ENCODE results near the gene IER5L.

The IER5L gene

DNA sequence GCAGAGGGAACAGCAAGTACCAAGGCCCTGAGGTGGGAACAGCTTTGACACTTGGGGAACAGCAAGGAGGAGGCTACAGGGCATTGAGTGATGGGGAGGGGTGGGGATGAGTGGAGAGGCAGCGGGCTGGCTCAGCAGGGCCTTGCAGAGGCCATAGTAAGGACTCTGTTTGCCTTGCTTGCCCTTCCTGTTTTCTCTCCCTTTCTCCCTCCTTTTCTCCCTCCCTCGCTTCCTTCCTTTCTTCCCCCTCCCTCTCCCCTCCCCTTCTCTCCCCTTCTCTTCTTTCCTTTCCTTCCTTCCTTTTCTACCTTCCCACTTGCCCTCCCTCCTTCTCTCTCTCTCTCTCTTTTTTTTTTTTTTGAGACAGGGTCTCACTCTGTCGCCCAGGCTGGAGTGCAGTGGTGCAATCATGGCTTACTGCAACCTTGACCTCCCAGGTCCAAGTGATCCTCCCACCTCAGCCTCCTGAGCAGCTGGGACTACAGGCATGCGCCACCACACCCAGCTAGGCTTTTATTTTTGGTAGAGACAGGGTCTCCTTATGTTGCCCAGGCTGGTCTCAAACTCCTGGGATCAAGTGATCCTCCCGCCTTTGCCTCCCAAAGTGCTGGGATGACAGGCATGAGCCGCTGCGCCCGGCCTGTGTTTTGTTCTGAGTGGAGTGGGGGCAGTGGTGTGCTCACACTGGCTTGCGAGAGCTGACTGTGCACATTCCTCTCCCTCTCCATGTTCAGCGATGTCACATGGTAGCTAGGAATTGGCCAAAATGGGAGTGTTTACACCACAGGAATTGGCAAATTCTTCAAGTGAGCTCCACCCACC is 17.1 kb downstream of the IER5L start:
- DNase-seq (ENCODE audit: low read depth) = no peak

- DNase-seq (ENCODE audit: low read depth) = no peak
These were observed 21.9 kb downstream of the IER5L start for GRCh38 chr9:129156163-129156562.

- no peak for DNase-seq (ENCODE audit: low read depth)
These were observed 23.1 kb downstream of the IER5L start for GRCh38 chr9:129154866-129155477.

GRCh38 chr9:129151469-129151868 is 26.6 kb downstream of the IER5L start:
- DNase-seq (ENCODE audit: low read depth) = no peak

GRCh38 chr9:129150672-129151211 is 27.3 kb downstream of the IER5L start:
- no peak for DNase-seq (ENCODE audit: low read depth)

DNA sequence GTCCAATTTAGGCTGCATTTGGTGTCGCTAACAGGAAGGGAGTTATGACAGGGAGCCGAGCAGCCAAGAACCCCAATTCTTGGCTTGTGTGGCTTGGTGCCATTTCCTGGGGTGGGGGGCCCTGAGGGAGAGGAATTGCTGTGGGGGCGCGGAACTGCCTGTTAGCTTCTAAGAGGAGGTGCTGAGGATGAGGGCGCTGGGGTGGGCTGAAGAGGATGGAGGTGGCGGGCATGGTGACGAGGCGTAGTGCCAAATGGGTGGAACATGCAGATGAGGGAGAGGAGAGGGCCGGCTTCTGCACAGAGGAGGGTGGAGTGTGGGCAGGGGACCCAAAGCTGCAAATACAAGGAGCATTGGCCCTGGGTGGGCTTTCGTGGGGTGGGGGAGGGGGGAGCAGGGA is 27.9 kb downstream of the IER5L start:
- DNase-seq (ENCODE audit: low read depth) = no peak

DNA sequence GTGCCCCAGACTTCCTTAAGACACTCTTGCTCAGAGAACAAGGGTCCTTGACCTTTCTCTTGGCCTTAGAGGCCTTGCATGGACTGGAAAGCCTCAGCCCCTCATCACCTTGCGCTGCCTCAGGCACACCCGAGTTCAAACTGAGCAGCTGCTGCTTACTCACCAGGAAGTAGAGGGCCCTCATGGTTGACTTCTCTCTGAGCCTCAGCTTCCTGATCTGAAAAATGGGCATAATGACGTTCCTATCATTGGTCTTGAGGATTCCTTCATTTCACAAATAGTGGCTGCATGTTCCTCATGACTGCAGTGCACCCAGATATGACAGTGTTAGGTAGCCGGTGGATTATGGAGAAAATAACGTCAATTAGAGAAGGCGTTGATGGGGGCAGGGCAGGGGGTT is 28.6 kb downstream of the IER5L start:
- no peak for DNase-seq (ENCODE audit: low read depth)

DNA sequence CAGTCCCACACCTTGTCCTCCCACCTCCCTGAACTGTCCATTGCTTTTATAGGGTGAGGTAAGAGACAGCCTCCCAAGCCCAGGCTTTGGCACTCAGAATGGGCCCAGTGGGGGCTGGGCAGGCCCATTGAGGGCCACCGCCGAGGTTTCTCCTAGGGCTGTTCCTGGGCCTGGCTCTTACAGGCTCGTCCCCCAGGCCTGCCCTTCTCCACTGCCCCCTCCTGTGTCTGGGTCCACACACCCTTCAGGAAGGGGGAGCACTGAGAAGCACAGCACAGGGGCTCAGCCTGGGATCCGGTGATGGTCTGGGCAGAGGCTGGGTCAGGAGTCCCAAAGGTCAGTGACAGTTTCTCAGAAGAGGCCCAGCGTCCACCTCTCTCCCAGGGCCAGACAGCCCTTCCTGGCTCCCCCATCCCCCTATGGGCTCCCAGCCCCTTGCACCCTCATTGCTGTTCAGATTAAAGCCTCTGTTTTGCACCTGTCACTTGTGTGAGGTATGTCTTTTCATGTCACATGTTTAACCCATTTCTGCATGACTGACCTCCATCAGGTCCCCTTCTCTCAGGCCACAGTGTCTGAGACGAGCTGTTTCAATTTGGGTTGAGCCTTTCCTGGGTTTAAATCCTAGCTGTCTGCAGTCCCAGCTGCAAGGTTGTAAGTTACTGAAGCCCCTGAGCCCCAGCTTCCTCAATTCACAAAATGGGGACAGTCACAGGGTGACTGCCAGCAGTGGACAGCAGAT is 29.4 kb downstream of the IER5L start:
- no peak for DNase-seq (ENCODE audit: low read depth)

- no peak for DNase-seq (ENCODE audit: low read depth)
These were observed 31.6 kb downstream of the IER5L start for GRCh38 chr9:129146441-129146941.

- no peak for DNase-seq (ENCODE audit: low read depth)
These were observed 32.2 kb downstream of the IER5L start for GRCh38 chr9:129145841-129146292.

DNA sequence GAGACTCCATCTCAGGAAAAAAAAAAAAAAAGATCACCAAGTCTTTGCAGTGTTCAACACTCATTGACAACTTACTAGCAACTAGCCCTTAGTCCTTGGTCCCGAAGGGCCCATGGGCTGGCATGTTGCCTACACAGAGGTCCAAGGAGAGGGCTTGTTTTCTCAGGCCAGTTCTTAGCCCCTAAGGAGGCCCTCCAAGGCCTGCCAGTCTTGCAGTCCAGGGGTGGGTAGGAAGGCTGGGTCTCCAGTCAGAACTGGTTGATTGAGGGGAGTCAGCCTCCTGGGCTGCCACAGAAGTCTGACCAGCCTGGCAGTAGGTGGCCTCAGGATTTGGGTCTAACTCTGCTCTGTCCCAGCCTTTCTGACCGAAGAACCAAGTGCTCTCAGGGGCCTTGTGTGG is 32.7 kb downstream of the IER5L start:
- no peak for DNase-seq (ENCODE audit: low read depth)

DNA sequence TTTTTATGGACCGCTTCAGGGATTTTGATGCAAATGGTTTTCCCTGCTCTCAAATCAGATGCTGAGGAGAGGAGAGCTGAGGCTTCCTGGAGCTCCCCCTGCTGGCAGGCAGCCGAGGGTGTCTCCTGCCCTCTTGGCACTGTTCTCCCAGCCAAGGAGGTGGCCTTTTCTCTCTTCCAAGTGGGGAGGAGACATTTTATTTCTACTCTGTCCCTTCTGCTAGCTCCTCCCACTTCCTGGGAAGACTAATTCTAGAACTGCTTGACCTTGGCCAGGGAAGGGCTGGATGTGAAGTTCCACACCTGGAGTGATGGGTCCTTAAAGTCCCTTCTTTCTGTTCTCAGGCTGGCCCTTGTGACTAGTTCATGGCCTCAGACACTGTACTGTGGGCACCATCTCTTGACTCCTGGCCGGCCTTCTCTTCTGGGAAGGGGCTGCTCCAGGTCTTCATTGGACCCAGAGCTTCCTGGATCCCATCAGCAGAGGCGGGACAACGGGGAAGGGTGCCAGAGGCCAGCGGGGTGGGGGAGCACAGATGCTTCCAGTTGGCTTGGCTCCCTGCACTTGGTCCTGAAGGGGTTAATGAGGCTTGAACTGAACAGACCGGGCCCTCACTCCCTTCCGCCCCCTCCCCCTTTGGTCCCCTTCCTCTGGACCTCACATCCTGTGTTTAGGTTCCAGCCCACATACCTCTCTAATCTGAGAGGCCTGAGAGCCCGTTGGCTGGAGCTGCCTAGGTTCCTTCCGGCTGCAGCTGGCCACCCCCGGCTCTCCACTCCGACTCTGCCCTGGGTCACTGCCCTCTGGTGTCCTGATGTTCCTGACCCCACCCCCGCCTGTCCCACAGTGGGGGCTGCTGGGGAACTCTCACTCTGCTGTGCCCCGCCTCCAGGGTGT is 34.8 kb downstream of the IER5L start:
- peak; percentile 89 for DNase-seq (ENCODE audit: low read depth)

DNA sequence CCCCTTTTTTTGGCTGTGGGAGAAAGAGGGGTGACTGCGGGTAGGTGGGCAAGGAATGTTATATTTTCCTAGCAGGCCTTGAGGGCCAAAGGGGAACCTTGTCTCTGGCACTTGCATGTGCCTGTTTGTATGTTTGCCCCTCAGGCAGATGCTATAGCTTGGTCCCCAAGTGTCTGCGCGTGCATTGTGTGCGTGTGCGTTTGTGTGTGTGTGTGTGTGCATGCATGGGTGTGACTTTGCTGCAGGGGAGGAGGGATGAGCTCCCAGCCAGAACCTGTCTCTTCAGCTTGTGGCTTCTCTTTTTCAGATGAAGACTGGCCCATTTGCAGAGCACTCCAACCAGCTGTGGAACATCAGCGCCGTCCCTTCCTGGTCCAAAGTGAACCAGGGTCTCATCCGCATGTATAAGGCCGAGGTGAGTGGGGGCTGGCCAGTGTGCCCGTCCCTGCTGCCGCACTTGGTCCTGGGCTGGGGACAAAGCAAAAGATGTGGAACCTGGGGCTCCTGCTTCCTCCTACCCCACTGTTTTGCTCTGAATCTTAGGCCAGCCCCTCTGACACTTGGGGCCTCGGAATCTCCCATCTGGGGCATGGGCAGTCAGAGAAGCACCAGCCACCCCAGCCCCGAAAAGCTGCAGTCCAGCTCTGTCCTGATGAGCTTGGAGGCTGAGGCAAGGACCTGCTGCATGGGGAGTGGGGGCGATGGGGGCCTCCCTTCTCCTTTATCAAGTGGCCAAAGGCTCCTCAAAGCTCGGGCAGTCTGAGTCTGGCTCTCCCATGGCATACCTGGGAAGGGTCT is 35.7 kb downstream of the IER5L start:
- DNase-seq (ENCODE audit: low read depth) = no peak

DNA sequence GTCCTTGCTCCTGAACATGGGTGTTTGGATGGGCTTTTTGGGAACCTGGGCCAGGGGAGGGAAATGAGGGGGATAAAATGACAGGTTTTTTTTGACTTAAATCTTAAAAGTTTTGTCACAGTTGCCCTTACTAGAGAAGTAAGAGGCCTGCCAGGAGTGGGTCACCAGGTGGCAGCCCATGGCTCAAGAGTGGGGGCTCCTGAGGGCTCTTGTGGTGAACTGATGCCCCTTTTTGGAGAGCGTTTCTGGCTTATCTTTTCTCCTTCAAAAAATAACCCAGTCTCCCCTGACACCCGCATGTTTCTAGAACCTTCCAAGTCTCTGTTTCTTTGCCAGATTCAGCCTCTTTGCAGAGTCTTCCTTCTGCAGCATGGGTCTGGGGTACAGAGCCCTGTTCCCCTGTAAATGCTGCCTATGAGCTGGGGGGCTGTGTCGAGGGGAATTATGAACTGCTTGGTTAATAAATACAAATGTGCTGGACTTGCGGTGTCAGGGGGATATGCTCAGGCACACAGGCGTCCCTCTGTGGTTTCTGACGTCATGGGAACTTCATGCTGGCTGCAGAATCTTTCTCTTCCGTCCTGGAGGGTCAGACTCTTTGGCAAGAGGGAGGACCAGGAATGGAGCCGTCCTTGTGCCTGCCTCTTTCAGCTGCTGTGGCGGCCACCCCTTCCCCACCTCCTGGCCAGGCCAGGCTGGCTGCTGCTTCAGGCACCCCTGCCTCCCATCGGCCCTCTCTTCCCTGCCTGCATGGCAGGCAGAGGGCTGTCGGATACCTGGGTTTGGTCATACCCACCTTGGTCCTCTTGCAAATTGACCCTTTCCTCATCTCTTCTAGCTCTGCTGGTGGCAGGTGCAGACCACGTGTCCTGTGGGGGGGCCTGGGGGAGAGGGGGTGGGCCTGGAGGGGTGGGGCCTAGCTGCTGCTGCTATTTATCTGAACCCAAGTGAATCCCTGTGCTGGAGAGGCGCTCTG is 36.7 kb downstream of the IER5L start:
- DNase-seq (ENCODE audit: low read depth) = peak; percentile 87

- DNase-seq (ENCODE audit: low read depth) = no peak
These were observed 37.5 kb downstream of the IER5L start for GRCh38 chr9:129140397-129141065.

DNA sequence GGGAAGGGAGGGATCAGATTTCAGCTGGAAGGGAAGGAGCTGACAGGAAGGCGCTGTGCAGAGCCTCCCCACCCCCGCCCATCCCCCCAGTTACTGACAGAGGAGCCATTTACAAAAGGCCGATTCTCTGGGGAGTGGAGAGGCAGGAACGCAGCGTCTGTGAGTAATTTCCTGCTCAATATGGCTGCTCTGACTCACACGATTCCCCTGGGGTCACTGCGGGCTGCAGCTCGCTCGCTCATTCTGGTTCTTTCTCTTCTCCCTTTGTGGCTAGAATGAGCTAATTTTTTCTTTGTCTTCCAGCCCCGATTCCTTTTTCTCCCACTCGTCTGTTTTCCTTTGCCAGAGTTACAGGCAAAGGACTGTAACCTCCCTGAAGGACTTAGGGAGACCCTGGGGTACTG is 38.1 kb downstream of the IER5L start:
- peak; percentile 100 for DNase-seq (ENCODE audit: low read depth)

- DNase-seq (ENCODE audit: low read depth) = peak; percentile 91
These were observed 38.6 kb downstream of the IER5L start for GRCh38 chr9:129139233-129139992.
